ENCODE measurements around the gene KIAA1755. TPM values are rescaled to one million over a fixed set of nuclear protein-coding genes. Genes with fewer than 3 reads are reported as not detected.

KIAA1755 gene
- total and polyA plus RNA-seq, 9 of the 15 experiments (the other 6 are each of a cell fraction or from before 2014, with no cell fraction given) = not detected

GRCh38 chr20:38275815-38276550 is 15.4 kb upstream of the KIAA1755 start (continued):
- TF ChIP-seq ZNF318 (IDR thresholded peaks at IDR 0.05; ENCODE audit: borderline replicate concordance in 1 of 2, low read depth in 1 of 2) (no peak), ZNF175 (CRISPR knock-in tag; IDR thresholded peaks at IDR 0.05; ENCODE audit: low read depth) (0 out of 2 replicates have a peak, but pooled peaks have one; percentile 54), CEBPG (CRISPR knock-in tag; IDR thresholded peaks at IDR 0.05) (no peak), CEBPG (tag; conservative IDR thresholded peaks at IDR 0.05 in 1 of 2, IDR thresholded peaks at IDR 0.05 in 1 of 2) (peak in 1 of 2 experiments; percentile 19; a peak in 1 of 4 replicates), ZNF766 (CRISPR knock-in tag; conservative IDR thresholded peaks at IDR 0.05) (no peak), ZNF224 (CRISPR knock-in tag; IDR thresholded peaks at IDR 0.05) (no peak), CXXC5 (CRISPR knock-in tag; IDR thresholded peaks at IDR 0.05) (no peak), ZNF589 (CRISPR knock-in tag; IDR thresholded peaks at IDR 0.05; ENCODE audit: low read depth) (no peak), ZBTB5 (IDR thresholded peaks at IDR 0.05) (no peak), SIRT6 (IDR thresholded peaks at IDR 0.05; ENCODE audit: low read depth, low read length) (no peak), CEBPZ (IDR thresholded peaks at IDR 0.05; ENCODE audit: borderline replicate concordance, low read depth, low read length) (no peak), RCOR1 (IDR thresholded peaks at IDR 0.05; ENCODE audit: borderline replicate concordance in 1 of 2, low read depth in 2 of 2, low read length in 2 of 2) (no peak), CEBPB (tag; IDR thresholded peaks at IDR 0.05) (peak; percentile 46)

All from K562 (cell line).